GM12878 (cell line): ENCODE measurements around the gene RAP2B.

Experiments used
- CEBPB ChIP-seq, 2 experiments: fragments of 150-350 bp in 1 of 2; IDR thresholded peaks; 2 replicates each; pipeline ENCODE4 v1.6.1; 2012 to 2014; ENCODE audit warnings: low read depth in 2 of 2, low read length in 2 of 2, borderline replicate concordance in 1 of 2, inconsistent platforms in 1 of 2
- CTCF ChIP-seq, 3 experiments: IDR thresholded peaks in 2 of 3; conservative IDR thresholded peaks in 1 of 3; 2 replicates each; pipeline ENCODE4 v1.5.1; 2011; ENCODE audit warnings: low read depth in 3 of 3, low read length in 3 of 3, mild to moderate bottlenecking in 3 of 3, control low read depth in 2 of 3, moderate library complexity in 2 of 3, inconsistent platforms in 1 of 3, mixed read lengths in 1 of 3; ENCODE audit not compliant: control insufficient read depth in 2 of 3, insufficient read depth in 1 of 3; ENCODE audit errors: extremely low read depth in 1 of 3
- LARP7 ChIP-seq: fragments of 450-650 bp; IDR thresholded peaks from 2 replicates; pipeline ENCODE4 v1.6.1; 2017; ENCODE audit warnings: mild to moderate bottlenecking
- MAX ChIP-seq: IDR thresholded peaks from 2 replicates; pipeline ENCODE4 v1.6.1; 2012; ENCODE audit warnings: low read depth, low read length, improper control_type of control experiment
- RAD21 ChIP-seq: IDR thresholded peaks from 2 replicates; pipeline ENCODE4 v1.6.1; 2011; ENCODE audit warnings: mild to moderate bottlenecking, low read depth, low read length, moderate library complexity; ENCODE audit not compliant: insufficient read depth

- no peak for TF ChIP-seq RAD21
- TF ChIP-seq CTCF (IDR thresholded peaks at IDR 0.05 in 2 of 3, conservative IDR thresholded peaks at IDR 0.05 in 1 of 3; ENCODE audit: control insufficient read depth in 2 of 3, extremely low read depth in 1 of 3, insufficient read depth in 1 of 3, low read depth in 3 of 3, low read length in 3 of 3), result no peak
- no peak for TF ChIP-seq LARP7
- no peak for TF ChIP-seq MAX
- TF ChIP-seq CEBPB (IDR thresholded peaks at IDR 0.05; ENCODE audit: borderline replicate concordance in 1 of 2, low read depth in 2 of 2, low read length in 2 of 2), result no peak
Observed at GRCh38 chr3:153166206-153166605, 4.2 kb downstream of the RAP2B start.
